ENCODE data around the gene DYSF.

DYSF gene

DNA sequence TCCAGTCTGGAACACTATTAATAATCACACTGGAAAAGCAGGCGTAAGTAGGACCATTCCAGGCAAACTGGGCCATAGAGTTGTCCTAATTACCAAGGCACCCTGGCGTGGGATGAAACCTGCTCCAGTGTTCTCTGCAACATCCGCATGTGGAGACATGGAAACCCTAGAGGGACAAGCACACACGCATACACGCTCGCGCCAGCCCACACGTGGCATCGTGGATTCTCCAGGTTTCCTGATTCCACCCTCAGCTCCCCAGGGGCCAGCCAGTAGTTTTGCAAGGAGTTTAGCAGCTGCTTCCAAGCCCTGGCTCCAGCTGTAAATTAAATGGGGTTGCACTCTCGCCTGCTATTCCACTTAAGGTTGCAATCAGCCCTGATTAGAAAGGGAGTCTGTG, 127.7 kb downstream of the DYSF start:
- no peak for DNase-seq

GRCh38 chr2:71583876-71584275, 130.5 kb downstream of the DYSF start:
- DNase-seq, result no peak

GRCh38 chr2:71586471-71586870, 133.1 kb downstream of the DYSF start:
- no peak for DNase-seq

GRCh38 chr2:71587509-71588073, 134.2 kb downstream of the DYSF start:
- DNase-seq, result no peak

DNA sequence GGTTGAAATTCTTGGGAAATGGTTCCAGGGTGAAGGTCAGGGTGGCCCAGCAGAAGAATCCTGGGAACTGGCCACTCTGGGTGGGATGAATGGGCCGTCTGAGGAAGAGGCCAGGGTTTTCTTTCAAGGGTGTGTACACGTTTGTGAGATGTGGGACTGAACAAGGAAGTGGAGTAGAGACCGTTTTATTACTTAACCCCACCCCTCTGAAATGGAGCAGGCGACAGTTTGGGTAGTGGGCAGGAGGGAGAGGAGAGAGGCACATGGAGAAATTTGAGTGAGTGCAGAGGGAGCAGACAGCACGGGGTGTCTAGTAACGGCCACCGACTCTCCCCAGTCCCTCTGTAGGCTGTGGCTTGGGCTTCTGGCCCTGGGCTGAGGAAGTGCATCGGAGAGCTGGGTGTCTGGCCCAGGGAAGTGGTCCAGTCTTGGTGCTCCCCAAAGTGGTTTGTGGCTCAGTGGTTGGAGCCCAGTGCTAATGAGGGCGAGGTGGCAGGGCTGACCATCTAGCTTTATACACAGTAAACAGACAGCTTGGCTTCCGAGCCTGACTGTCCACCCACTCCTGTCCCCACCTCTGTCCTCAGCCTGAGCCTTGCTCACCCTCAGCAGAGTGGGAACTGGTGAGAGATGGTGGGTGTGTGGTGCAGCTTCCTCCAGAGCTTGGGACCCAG, 135.3 kb downstream of the DYSF start:
- DNase-seq, result no peak

GRCh38 chr2:71589763-71590162, 136.4 kb downstream of the DYSF start:
- no peak for DNase-seq

DNA sequence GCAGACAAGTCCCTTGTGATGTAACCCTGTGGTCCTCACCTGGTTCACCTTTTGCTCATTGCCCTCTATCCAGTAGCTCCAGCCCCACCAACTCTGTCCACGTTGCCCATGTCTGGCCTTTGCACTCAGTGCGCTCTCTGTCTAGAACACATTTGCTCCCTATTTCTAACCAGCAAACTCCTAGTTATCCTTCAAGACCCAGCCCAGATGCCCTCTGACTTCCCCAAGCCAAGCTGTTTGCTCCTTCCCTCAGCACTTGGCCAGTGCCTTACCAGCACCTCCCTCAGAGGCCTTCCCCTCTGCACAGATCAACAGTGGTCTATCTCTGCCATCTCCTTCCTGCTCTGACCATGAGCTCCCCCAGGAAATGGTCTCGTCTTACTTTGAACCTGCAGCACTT, 137.7 kb downstream of the DYSF start:
- DNase-seq, result no peak

DNA sequence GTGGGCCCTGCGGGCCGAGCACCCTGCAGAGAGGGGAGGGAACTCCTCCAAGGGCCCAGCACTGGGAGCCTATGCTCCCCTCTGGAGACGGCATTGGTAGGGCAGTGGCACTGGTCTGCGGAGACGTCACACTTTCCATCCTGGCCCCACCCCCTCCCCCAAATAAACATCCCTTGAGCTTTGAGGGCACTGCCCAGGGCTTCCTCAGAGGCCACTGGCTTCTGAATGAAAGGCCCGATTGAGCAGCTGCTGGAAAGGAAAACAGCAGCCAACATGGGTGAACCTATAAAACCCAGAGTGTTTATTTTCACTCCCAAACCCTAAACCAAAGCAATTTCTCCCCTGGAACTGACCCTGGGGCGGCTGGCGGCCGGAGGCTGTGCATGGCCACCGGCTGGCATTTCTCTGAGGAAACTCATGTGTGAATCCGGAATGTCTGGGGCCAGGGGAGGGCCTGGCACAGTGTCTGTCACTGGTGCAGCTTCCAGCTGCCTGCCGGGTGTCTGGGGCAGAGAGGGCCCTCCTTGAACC, 138.9 kb downstream of the DYSF start:
- peak; percentile 53 for DNase-seq

DNA sequence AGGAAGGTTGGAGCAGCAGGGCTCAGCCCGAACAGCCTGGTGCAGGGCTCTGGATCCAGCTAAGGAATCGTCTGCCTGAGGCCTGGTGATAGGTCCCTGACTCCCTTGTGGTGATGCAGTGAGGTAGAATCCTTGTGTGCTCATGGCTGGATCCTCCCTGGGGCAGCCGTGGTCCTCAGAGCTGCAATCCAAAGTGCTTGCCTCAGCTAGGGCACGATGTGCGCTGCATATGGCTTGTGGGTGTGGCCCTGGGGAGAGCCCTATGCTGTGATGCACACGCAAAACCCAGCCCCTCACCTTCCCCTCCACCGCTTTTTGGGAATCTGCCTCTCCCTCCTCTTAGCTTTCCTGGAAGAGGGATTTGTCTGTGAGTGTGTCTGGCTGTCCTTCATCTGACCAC, 142.2 kb downstream of the DYSF start:
- no peak for DNase-seq

DNA sequence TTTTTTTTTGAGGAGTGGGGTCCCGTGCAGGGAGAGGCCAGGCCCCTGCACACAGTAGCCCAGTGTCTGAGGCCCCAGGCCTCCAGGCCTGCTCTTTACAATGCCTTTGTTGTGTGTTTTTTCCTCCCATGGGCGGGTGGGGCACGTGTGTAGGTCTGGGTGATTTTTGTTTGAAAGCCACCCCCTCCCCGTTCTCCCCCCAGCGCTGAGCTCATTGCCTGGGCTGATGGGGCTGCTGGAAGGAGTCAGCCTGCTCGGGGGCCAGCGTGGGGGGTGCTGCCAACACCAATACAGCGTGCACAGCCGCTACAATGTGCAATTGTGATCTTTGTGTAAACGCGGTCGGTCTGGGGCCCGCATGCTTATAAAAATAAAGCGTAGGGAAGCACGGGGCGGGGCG, 142.7 kb downstream of the DYSF start:
- no peak for DNase-seq

- DNase-seq, result no peak
These were observed 144.4 kb downstream of the DYSF start for GRCh38 chr2:71597756-71598155.

GRCh38 chr2:71598526-71598925, 145.2 kb downstream of the DYSF start:
- no peak for DNase-seq

DNA sequence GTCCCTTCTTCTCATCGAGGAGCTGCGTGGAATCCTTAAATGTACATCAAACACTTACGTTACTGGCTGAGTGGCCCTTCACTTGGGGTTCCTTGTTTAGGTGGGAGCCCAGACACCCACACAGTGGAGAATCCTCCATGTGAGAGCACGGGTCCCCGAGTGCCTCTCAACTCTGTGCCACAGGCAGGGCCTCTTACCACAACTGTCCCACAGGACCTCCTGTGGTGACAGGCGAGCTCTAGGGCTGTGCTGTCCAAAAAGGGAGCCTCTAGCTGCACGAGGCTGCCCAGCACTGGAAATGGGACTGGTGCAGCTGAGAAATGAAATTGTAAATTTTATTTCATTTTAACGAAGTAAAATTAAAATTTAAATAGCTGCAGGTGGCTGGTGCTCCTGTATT, 145.7 kb downstream of the DYSF start:
- DNase-seq, result no peak

GRCh38 chr2:71599646-71600236, 146.4 kb downstream of the DYSF start:
- DNase-seq, result no peak

- no peak for DNase-seq
These were observed 147.2 kb downstream of the DYSF start for GRCh38 chr2:71600555-71600954.

GRCh38 chr2:71601136-71602114, 148.1 kb downstream of the DYSF start:
- DNase-seq, result no peak

DNA sequence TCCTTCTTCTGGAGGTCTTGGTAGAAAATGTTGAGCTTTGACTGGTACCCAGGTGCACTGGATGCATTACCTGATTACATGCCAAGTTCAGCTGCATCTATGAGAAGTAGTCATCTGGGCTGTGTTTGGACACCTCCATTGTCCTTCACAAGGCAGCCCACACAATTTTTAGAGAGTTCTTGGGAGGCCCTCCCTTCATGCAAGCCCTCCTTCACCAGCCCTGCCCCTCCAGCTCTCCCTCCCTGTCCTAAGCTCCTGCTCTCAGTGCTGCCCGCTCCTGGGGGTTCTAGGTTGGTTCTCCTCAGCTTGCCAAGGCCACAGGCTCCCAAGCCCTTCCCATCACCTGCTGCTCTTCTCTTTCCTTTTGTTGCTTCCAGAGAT, 148.7 kb downstream of the DYSF start:
- no peak for DNase-seq

GRCh38 chr2:71602581-71602980, 149.2 kb downstream of the DYSF start:
- no peak for DNase-seq

DNA sequence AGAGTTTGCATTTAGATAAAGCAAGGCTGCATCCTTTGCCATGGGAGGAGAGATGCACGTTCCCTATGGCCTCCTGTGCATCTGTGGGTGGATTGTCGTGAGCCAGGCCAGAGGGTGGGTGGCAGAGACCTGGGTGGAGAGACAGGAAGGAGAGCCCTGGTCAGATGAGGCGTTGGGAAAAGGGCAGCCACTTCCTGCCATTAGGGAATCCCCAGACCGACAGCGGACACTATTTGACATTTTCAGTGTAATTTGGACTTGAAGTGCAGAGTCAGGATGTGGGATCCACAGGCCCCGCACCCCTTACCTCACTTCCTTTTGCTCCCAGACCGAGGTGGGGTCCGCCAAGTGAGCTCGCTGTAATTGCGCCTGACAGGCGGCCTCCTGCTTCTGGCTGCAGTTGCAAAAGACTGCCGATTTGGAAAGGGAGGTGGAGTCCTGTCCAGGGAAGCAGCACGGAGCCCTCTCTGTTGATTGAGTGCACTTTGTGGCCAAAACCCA, 150.0 kb downstream of the DYSF start:
- no peak for DNase-seq

GRCh38 chr2:71603851-71604725, 150.7 kb downstream of the DYSF start:
- no peak for DNase-seq

DNA sequence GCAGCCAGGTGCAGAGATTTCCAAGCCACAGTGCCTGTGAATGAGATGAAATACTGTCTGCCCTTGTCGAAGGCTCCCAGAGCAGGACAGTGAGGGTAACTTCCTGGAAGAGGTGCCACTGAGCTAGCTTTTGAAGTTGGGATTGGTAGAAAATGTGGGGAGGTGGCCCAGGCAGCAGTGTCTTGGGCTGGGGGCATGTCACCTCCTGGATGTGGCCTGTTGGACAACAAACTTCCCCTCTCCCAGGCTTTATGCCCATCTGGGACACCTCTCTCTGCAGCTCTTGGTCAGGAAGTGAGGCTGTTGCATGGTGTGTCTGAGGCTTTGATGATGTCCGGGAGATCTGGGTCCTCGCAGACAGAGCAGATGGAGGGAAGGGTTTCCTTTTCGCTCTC, 151.4 kb downstream of the DYSF start:
- no peak for DNase-seq

- no peak for DNase-seq
These were observed 151.8 kb downstream of the DYSF start for GRCh38 chr2:71605173-71605641.

All from DMS153 (cell line).